ELF-1 (cell line): ENCODE measurements around the gene NUP93.
A peak's percentile ranks its signal among the peaks of the same experiment; 100 is the strongest.
"Not testable (repeated sequence)": the region's sequence is repeated elsewhere in the genome, so short reads cannot be mapped to it uniquely, and the experiment has no call there.

Experiments used
- DNase-seq: peaks from one replicate; pipeline ENCODE4 v3.0.0-alpha.2; 2016; ENCODE audit warnings: low read depth, low spot score

The NUP93 gene

GRCh38 chr16:56709443-56710040 is 20.4 kb upstream of the NUP93 start:
- no peak for DNase-seq

GRCh38 chr16:56710181-56710737 is 19.7 kb upstream of the NUP93 start:
- DNase-seq: no peak

- DNase-seq: no peak
These were observed 18.1 kb upstream of the NUP93 start for GRCh38 chr16:56711862-56712261.

- DNase-seq: no peak
These were observed 16.1 kb upstream of the NUP93 start for GRCh38 chr16:56713794-56714193.

- DNase-seq: peak; percentile 15
These were observed 14.8 kb upstream of the NUP93 start for GRCh38 chr16:56715126-56715525.

GRCh38 chr16:56716761-56717160 is 13.2 kb upstream of the NUP93 start:
- DNase-seq: no peak

- DNase-seq: not testable (repeated sequence)
These were observed 12.4 kb upstream of the NUP93 start for GRCh38 chr16:56717532-56717931.

GRCh38 chr16:56722200-56722842 is 7.6 kb upstream of the NUP93 start:
- DNase-seq: no peak

- no peak for DNase-seq
These were observed 5.7 kb upstream of the NUP93 start for GRCh38 chr16:56724191-56724590.

- DNase-seq: no peak
These were observed 3.6 kb upstream of the NUP93 start for GRCh38 chr16:56726283-56726682.

GRCh38 chr16:56726926-56727325 is 3.0 kb upstream of the NUP93 start:
- no peak for DNase-seq

- no peak for DNase-seq
These were observed 1.9 kb upstream of the NUP93 start for GRCh38 chr16:56728027-56728426.

GRCh38 chr16:56728980-56729734 is 772 bp upstream of the NUP93 start:
- no peak for DNase-seq

- DNase-seq: no peak
These were observed 2.4 kb downstream of the NUP93 start for GRCh38 chr16:56732366-56732765.

GRCh38 chr16:56732832-56733231 is 2.9 kb downstream of the NUP93 start:
- no peak for DNase-seq

GRCh38 chr16:56734429-56734828 is 4.5 kb downstream of the NUP93 start:
- DNase-seq: no peak

GRCh38 chr16:56736476-56736875 is 6.5 kb downstream of the NUP93 start:
- no peak for DNase-seq

GRCh38 chr16:56737539-56737938 is 7.6 kb downstream of the NUP93 start:
- no peak for DNase-seq

- no peak for DNase-seq
These were observed 8.3 kb downstream of the NUP93 start for GRCh38 chr16:56738221-56738620.

- not testable (repeated sequence) for DNase-seq
These were observed 9.4 kb downstream of the NUP93 start for GRCh38 chr16:56739378-56739777.

- DNase-seq: no peak
These were observed 11.5 kb downstream of the NUP93 start for GRCh38 chr16:56741399-56741798.
